ENCODE data around the gene SEPTIN14.
"Not testable (repeated sequence)": the region's sequence is repeated elsewhere in the genome, so short reads cannot be mapped to it uniquely, and the experiment has no call there.

The SEPTIN14 gene

DNA sequence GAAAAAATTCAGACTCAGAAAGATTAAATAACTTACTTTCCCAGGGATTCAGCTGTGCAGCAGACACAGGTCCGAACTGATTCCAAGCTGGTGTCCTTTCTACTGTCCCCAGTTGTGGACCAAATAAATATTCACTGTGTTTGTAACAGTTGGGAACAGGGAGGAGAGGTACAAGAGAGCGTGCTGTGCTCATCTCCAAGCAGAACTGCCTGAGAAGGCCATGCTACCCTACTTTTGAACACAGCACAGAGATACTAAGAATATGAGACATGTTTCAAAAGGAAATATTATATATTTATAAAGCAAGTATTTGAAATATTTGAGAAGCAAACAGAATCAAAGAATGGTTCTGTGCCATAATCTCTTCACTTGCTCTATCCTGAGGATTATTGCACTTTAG is at the start of gene SEPTIN14:
TSS of gene SEPTIN14 (minus strand) at position 101 of the 400 bp plus-strand sequence. CDS start 756 bp downstream, outside the sequence.
- not testable (repeated sequence) for DNase-seq

DNA sequence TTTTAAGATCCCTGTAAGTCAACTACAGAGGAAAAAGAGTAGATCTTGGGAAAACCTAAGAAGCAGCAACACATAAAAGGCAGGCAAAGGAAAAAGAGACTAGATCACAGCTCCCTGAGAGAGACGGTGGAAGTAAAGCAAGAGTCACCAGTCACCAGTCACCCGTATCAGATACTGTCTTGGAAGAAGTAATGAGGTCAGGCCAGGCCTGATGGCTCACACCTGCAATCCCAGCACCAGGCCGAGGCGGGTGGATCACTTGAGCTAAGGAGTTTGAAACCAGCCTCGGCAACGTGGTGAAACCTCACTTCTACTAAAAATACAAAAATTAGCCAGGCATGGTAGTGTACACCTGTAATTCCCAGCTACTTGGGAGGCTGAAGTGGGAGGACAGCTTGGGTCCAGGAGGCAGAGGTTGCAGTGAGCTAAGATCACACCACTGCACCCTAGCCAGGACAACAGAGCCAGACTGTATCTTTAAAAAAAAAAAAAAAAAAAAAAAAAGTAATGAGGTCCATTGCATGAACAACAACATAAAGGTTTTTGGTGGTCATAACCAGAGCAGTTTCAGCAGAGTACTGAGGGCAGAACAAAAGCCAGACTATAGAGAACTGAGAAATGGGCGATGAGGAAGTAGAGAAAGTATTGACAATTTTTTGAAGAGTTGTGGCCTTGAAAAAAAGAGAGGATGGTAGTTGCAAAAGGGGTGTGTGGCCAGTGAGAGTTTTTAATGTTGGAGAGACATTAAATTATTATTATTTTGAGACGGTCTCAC is 41.6 kb upstream of the SEPTIN14 start:
- DNase-seq = no peak

DNA sequence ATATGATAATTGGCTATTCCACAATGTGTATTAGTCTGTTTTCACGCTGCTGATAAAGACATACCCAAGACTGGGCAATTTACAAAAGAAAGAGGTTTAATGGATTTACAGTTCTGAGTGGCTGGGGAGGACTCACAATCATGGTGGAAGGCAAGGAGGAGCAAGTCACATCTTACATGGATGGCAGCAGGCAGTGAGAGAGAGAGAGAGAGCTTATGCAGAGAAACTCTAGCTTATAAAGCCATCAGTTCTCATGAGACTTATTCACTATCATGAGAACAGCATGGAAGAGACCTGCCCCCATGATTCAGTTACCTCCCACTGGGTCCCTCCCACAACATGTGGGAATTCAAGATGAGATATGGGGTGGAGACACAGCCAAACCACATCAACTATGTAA is 38.5 kb upstream of the SEPTIN14 start:
- DNase-seq = not testable (repeated sequence)

- DNase-seq = no peak
These were observed 35.7 kb upstream of the SEPTIN14 start for GRCh38 chr7:55898287-55898686.

GRCh38 chr7:55895021-55895420 is 32.5 kb upstream of the SEPTIN14 start:
- DNase-seq = no peak

DNA sequence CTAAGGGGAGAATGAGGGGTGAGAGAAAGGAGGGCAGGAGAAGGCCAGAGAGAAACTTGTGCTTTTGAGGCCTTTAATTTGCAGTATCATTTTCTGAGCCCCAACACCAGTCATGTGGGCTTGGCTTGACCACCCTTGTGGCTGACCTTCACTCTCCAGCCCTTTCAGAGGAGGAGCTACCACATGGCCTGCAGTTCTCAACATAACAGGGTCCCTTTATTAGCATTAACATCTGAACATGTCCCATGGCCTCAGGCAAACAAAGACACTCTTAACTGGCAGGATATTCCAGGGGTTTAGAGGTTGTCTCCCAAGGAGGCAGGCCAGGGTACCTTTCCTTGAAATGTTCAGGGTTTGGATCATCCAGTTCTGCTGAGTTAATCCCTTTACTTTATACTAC is 31.4 kb upstream of the SEPTIN14 start:
- DNase-seq = no peak

DNA sequence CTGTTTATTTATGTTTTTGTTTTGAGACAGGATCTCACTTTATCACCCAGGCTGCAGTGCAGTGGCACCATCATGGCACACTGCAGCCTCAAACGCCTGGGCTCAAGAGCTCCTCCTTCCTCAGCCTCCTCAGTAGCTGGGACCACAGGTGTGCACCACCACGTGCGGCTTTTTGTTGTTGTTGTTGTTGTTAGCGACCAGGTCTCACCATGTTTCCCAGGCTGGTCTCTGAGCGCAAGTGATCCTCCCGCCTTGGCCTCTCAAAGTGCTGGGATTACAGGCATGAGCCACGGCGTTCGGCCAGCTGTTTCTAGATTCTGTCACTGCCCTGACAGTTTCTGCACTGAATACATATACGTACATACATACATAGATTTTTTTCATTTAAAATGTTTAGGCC is 25.8 kb upstream of the SEPTIN14 start:
- DNase-seq = not testable (repeated sequence)

DNA sequence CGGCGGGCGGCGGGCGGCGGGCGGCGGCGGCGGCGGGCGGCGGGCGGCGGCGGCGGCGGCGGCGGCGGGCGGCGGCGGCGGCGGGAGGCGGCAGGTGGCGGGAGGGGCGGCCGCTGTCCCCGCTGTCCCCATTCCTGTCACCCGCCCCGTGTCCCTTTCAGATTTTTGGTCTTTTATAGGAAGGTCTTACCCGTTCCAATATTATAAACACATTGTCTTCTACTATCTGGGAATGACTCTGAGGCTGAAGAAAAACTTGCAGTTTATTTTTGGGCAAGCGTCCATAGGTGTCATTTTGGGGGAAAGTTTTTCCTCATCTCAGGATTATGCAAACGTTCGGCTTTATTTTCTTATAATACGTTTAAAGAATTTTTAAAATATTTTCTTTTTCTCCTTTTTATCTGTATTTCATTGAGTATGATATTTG is 25.3 kb upstream of the SEPTIN14 start:
- peak; percentile 24 for DNase-seq

DNA sequence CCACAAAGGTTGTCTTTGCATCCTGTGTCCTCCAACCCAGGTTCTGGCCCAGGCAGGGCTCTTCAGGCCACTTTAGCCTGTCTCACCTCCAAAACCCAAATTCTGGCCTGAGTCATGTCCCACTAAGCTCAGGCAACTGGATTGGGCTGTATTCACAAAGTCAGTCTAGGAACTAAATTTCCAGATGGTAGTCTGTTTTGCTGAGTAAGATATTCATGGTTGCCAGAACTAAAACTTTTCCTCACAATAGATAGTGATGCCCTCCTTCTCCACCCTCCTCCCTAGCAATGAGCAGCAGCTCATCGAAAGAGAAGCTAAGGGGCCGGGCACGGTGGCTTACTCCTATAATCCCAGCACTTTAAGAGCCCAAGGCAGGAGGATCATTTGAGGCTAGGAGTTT is 21.8 kb upstream of the SEPTIN14 start:
- DNase-seq = no peak

DNA sequence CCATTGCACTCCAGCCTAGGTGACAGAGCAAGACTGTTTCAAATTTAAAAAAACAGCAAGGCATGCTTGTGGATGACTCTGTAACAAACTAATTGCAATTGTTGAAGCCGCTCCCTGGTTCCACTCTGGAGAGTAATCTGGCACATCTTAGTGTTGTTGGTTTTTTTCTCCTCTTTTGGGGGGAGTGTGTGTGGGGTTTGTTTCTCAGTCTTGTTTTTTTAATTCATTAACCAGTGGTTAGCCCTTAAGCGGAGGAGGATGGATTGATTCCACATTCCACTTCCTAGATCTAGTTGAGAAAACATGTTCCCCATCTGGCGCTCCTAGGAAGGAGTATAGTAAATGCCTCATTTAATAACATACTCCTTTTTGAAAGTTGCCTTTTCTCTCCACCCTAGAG is 16.1 kb upstream of the SEPTIN14 start:
- no peak for DNase-seq

- DNase-seq = no peak
These were observed 14.8 kb upstream of the SEPTIN14 start for GRCh38 chr7:55877308-55877707.

DNA sequence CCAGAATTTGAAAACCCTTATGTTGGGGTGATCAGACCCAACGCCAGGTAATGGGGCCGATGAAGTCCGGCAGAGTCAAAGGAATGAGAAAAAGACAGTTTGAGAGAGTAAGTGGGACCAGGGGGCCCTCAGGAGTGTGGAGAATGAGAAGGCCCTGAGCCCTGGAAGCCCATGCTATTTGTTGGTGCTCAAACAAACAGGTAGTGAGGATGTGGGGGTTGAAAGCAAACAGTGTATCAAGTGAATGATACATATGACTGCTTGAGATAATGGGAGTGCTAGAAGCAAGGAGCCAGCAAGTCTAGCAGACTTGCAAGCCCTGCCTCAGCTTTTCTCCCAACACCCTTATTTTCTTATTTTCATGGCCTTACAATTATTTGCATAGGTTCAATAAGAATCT is 11.2 kb upstream of the SEPTIN14 start:
- no peak for DNase-seq

- no peak for DNase-seq
These were observed 9.5 kb upstream of the SEPTIN14 start for GRCh38 chr7:55871932-55872485.

- not testable (repeated sequence) for DNase-seq
These were observed 6.4 kb upstream of the SEPTIN14 start for GRCh38 chr7:55868989-55869388.

DNA sequence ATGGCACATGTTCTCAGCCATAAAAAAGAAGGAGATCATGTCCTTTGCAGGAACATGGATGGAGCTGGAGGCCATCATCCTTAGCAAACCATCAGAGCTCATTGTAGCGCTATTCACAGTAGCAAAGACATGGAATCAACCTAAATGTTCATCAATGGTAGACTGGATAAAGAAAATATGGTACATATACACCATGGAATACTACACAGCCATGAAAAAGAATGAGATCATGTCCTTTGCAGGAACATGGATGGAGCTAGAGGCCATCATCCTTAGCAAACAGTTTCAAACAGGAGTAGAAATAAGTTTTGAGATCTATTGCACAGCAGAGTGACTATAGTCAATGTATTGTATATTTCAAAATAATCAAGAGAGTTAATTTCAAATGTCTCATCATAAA is 17.4 kb downstream of the SEPTIN14 start:
- DNase-seq = not testable (repeated sequence)

GRCh38 chr7:55838595-55838994 is 24.0 kb downstream of the SEPTIN14 start:
- DNase-seq = no peak

- DNase-seq = no peak
These were observed 35.0 kb downstream of the SEPTIN14 start for GRCh38 chr7:55827577-55827976.

DNA sequence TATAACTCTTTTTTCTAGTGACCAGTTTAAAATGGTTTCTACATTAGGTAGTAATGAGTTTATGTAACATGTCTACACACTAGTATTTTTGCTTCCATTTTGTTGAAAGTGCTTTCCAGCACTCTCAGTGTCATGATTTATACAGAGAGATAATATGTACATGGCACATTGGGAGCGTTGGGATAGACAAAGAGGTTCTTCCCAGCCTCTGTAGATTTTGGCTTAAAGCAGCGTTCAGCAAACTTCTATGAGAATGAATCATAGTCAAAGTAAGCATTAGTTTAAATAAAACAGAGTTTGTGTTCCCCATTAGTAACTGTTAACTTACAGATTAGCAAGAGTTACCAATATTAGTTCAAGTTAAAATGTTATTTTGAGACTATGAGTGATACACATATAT is 43.9 kb downstream of the SEPTIN14 start:
- DNase-seq = no peak

DNA sequence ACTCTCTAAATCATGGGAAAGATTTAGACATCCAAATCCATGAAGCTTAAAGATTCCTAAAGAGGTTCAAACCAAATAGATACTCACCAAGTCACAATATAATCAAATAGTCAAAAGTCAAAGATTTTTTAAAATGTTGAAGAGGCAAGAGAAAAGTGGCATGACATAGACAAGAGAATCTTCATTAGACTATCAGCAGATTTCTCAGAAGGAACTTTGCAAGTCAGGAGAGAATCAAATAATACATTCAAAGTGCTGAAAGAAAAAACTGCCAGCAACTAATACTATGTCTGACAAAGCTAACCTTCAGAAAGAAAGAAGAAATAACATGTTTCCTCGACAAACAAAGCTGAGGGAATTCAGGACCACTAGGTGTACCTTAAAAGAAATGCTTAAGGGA is 65.3 kb downstream of the SEPTIN14 start:
- not testable (repeated sequence) for DNase-seq

DNA sequence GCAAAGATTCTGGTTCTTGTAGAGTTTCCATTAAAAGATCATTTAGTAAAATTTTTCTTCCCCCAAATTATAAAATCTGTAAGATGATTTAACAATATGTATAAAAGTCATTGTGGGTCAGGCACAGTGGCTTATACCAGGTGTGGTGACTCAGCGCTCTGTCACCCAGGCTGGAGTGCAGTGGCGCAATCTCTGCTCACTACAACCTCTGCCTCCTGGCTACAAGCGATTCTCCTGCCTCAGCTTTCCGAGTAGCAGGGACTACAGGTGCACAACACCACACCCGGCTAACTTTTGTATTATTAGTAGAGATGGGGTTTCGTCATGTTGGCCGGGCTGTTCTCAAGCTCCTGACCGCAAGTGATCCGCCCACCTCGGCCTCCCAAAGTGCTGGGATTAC is 68.0 kb downstream of the SEPTIN14 start:
- no peak for DNase-seq

DNA sequence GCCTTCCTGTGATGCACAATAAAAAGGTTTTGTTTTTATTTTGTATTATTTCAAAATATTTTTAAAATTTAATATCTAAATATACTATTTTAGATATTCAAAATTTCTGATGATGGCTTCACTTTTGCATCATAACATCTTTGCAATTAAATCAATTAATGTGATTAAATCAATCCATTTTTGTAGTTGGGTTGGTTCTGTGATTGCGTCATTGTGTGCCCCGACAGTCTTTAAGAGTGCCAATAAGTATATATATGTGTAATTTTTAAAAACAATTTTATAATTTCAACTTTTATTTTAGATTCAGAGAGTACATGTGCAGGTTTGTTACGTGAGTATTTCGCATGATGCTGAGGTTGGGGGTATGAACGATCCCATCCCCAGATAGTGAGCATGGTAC is 70.5 kb downstream of the SEPTIN14 start:
- DNase-seq = no peak

DNA sequence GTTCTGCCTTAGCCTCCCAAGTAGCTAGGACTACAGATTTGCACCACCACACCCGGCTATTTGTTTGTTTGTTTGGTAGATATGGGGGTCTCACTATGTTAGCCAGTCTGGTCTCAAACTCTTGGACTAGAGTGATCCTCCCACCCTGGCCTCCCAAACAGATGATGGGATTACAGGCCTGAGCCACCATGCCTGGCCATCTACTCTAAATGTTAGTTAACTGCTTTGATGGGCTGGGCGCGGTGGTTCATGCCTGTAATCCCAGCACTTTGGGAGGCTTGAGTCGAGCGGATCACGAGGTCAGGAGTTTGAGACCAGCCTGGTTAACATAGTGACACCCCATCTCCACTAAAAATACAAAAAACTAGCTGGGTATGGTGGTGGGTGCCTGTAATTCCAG is 74.8 kb downstream of the SEPTIN14 start:
- no peak for DNase-seq

DNA sequence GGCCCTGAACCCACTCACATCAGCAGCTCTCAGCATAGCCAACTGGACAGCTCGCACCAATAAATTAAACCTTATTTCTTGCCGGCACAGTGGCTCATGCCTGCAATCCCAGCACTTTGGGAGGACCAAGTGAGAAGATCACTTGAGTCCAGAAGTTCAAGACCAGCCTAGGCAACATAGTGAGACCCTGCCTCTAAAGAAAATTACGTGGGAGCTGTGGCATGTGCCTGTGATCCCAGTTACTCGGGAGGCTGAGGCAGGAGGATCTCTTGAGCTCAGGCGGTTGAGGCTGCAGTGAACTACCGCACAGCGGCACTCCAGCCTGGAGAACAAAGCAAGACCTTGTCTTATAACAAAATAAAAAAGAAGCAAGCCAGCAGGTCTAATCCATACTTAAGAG is 75.7 kb downstream of the SEPTIN14 start:
- DNase-seq = no peak

- DNase-seq = not testable (repeated sequence)
These were observed 77.1 kb downstream of the SEPTIN14 start for GRCh38 chr7:55785444-55785843.

GRCh38 chr7:55784151-55784550 is 78.4 kb downstream of the SEPTIN14 start:
- no peak for DNase-seq

Measured in CD4-positive, alpha-beta T cell treated with Interleukin-17A for 1 hour (primary cell).